Measurements from ENCODE around the gene APBB2. TPM values are rescaled to one million over a fixed set of nuclear protein-coding genes. Genes with fewer than 3 reads are reported as not detected.

APBB2 gene
- total RNA-seq, 1 experiment from 2014 or later, result 14.4 TPM

- DNase-seq (ENCODE audit: low spot score), result no peak
Observed at GRCh38 chr4:41189666-41190065, 24.7 kb downstream of the APBB2 start.

- DNase-seq (ENCODE audit: low spot score), result no peak
Observed at GRCh38 chr4:41189076-41189475, 25.3 kb downstream of the APBB2 start.

- DNase-seq (ENCODE audit: low spot score), result no peak
Observed at GRCh38 chr4:41185614-41186592, 28.4 kb downstream of the APBB2 start.

- no peak for DNase-seq (ENCODE audit: low spot score)
Observed at GRCh38 chr4:41184009-41184408, 30.3 kb downstream of the APBB2 start.

- no peak for DNase-seq (ENCODE audit: low spot score)
Observed at GRCh38 chr4:41183021-41183553, 31.3 kb downstream of the APBB2 start.

- no peak for DNase-seq (ENCODE audit: low spot score)
Observed at GRCh38 chr4:41181037-41181436, 33.3 kb downstream of the APBB2 start.

- no peak for DNase-seq (ENCODE audit: low spot score)
Observed at GRCh38 chr4:41179498-41180195, 34.7 kb downstream of the APBB2 start.

- DNase-seq (ENCODE audit: low spot score), result no peak
Observed at GRCh38 chr4:41178372-41179370, 35.7 kb downstream of the APBB2 start.

GRCh38 chr4:41177016-41177415 is 37.3 kb downstream of the APBB2 start:
- no peak for DNase-seq (ENCODE audit: low spot score)

GRCh38 chr4:41176340-41176739 is 38.0 kb downstream of the APBB2 start:
- no peak for DNase-seq (ENCODE audit: low spot score)

GRCh38 chr4:41175794-41176193 is 38.5 kb downstream of the APBB2 start:
- no peak for DNase-seq (ENCODE audit: low spot score)

- DNase-seq (ENCODE audit: low spot score), result no peak
Observed at GRCh38 chr4:41174444-41174843, 39.9 kb downstream of the APBB2 start.

GRCh38 chr4:41172786-41173185 is 41.6 kb downstream of the APBB2 start:
- no peak for DNase-seq (ENCODE audit: low spot score)

GRCh38 chr4:41169256-41169800 is 45.0 kb downstream of the APBB2 start:
- no peak for DNase-seq (ENCODE audit: low spot score)

GRCh38 chr4:41167191-41167590 is 47.2 kb downstream of the APBB2 start:
- no peak for DNase-seq (ENCODE audit: low spot score)

GRCh38 chr4:41164405-41164804 is 49.9 kb downstream of the APBB2 start:
- DNase-seq (ENCODE audit: low spot score), result no peak

GRCh38 chr4:41161355-41161754 is 53.0 kb downstream of the APBB2 start:
- DNase-seq (ENCODE audit: low spot score), result no peak

GRCh38 chr4:41160856-41161255 is 53.5 kb downstream of the APBB2 start:
- no peak for DNase-seq (ENCODE audit: low spot score)

GRCh38 chr4:41160012-41160789 is 54.1 kb downstream of the APBB2 start:
- DNase-seq (ENCODE audit: low spot score), result no peak

GRCh38 chr4:41158756-41159155 is 55.6 kb downstream of the APBB2 start:
- DNase-seq (ENCODE audit: low spot score), result no peak

Data from HT-29 (cell line).